ENCODE measurements around the gene NOL12.
"Not testable (repeated sequence)": the region's sequence is repeated elsewhere in the genome, so short reads cannot be mapped to it uniquely, and the experiment has no call there.

NOL12 gene

DNA sequence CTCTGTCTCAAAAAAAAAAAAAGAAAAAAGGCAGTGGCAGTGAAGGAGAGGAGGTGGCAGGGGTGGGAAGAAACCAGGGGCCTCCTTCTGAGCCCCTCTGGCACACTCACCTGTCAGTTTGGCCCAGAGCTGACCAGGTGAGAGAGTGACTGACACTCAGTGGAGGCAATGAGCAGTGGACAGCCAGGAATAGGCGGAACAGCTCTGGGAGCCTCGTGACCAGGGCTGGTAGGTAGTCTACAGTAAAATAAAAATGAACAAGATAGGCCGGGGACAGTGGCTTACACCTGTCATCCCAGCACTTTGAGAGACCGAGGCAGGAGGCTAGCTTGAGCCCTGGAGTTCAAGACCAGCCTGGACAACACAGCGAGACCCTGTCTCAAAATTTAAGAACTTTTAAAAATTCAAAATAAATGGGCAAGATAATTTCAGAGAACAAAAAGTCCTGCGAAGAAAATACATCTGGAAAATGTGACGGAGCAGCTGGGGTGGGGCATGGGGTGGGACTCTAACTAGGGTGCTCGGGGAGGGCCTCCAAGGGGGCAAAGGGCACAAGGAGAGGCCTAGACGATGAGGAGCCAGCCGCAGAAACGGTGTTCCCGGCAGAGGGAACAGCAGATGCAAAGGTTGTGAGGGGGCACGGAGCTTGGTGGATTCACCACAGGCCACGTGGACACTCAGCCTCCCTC lies 31.4 kb upstream of the NOL12 start:
- CTCF ChIA-PET: no interaction called here
- no peak for DNase-seq (ENCODE audit: low spot score)
- peak overlapping the region; percentile 24; the same call in 1 of the 2 replicates for H3K27ac ChIP-seq
- TF ChIP-seq, protein P1, sequence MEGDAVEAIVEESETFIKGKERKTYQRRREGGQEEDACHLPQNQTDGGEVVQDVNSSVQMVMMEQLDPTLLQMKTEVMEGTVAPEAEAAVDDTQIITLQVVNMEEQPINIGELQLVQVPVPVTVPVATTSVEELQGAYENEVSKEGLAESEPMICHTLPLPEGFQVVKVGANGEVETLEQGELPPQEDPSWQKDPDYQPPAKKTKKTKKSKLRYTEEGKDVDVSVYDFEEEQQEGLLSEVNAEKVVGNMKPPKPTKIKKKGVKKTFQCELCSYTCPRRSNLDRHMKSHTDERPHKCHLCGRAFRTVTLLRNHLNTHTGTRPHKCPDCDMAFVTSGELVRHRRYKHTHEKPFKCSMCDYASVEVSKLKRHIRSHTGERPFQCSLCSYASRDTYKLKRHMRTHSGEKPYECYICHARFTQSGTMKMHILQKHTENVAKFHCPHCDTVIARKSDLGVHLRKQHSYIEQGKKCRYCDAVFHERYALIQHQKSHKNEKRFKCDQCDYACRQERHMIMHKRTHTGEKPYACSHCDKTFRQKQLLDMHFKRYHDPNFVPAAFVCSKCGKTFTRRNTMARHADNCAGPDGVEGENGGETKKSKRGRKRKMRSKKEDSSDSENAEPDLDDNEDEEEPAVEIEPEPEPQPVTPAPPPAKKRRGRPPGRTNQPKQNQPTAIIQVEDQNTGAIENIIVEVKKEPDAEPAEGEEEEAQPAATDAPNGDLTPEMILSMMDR (conservative IDR thresholded peaks at IDR 0.05; ENCODE audit: low read depth): no peak
- POLR2A ChIA-PET (ENCODE audit: low non-redundant PET): no interaction called here

DNA sequence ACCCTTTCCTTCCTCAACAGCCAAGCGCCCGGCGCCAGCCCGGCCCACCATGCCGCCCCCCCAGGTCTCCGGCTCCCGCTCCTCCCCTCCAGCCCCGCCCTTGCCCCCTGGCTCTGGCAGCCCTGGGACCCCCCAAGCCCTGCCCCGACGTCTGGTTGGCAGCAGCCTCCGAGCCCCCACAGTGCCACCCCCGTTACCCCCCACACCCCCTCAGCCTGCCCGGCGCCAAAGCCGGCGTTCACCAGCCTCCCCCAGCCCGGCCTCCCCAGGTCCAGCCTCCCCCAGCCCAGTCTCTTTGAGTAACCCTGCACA lies 30.9 kb upstream of the NOL12 start:
- TF ChIP-seq, protein P1 (conservative IDR thresholded peaks at IDR 0.05; ENCODE audit: low read depth): no peak
- ChIA-PET CTCF (no interaction called here), POLR2A (ENCODE audit: low non-redundant PET) (no interaction called here)
- no peak overlapping the region for H3K27ac ChIP-seq
- no peak for DNase-seq (ENCODE audit: low spot score)

GRCh38 chr22:37656583-37656982 lies 29.6 kb upstream of the NOL12 start:
- POLR2A ChIA-PET (ENCODE audit: low non-redundant PET): not testable (repeated sequence)

DNA sequence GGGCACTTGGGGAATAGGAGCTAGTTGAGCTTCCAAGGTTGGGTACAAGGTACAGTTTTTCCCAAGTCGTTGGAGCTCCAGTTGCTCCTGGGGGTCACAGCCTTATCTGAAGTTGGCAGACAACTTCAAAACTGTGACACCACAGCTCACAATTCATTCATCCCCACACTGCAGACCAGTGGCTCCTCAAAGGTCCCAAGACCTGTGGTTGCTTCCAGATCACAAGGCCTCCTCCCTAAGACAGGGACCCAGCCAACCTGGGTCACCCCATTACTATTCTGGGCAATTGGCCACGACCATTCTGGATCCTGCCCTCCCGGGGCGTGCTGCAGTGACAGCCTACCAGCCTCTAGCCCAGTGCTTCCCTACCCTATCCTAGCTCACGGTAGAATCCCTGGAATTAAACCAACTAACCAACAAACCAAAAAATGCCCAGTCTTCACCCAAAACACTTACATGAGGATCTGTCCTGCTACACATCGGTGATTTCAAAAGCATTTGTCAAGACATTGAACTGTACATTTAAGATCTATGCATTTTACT lies 28.5 kb upstream of the NOL12 start:
- ChIA-PET CTCF (interaction anchor here (0.6 to 1.9 kb wide), 3 partner anchors 14 to 60 kb away, joined by 3 to 6 read pairs (median 3); no protein-coding TSS in a partner anchor), POLR2A (ENCODE audit: low non-redundant PET) (interaction anchor here (0.6 to 1.0 kb wide), 2 partner anchors 18 to 1133 kb away, joined by 3 to 6 read pairs; partner anchors contain the start of gene LGALS1)
- TF ChIP-seq, protein P1 (conservative IDR thresholded peaks at IDR 0.05; ENCODE audit: low read depth): no peak
- peak overlapping the region; percentile 80 for H3K27ac ChIP-seq
- DNase-seq (ENCODE audit: low spot score): no peak

More at GRCh38 chr22:37656583-37656982, 29.6 kb upstream of the NOL12 start:
- CTCF ChIA-PET; DNase-seq (ENCODE audit: low spot score): not testable (repeated sequence)
- H3K27ac ChIP-seq: peak overlapping the region; percentile 50

GRCh38 chr22:37658133-37659065 lies 27.7 kb upstream of the NOL12 start, which contains the start of gene PDXP:
Gene PDXP, plus strand, starts transcription at chr22:37658723. Its CDS starts 60 bp downstream, at chr22:37658783.
- TF ChIP-seq, protein P1 (conservative IDR thresholded peaks at IDR 0.05; ENCODE audit: low read depth): no peak
- ChIA-PET CTCF (interaction anchor here (0.6 to 1.9 kb wide), 2 partner anchors 15 to 342 kb away, joined by 3 to 6 read pairs; no protein-coding TSS in a partner anchor), POLR2A (ENCODE audit: low non-redundant PET) (interaction anchor here (0.8 to 1.0 kb wide), 2 partner anchors 17 to 76 kb away, joined by 3 read pairs; partner anchors contain the start of gene LGALS1)
- DNase-seq (ENCODE audit: low spot score): peak; percentile 97
- H3K27ac ChIP-seq: peak within 1 kb of the TSS; percentile 80

- ChIA-PET POLR2A (ENCODE audit: low non-redundant PET) (interaction anchor here (0.8 kb wide), 1 partner anchor 75 kb away, joined by 3 read pairs; no protein-coding TSS in a partner anchor), CTCF (interaction anchor here (1.9 kb wide), 1 partner anchor 16 kb away, joined by 6 read pairs; no protein-coding TSS in a partner anchor)
- peak overlapping the region; percentile 80 for H3K27ac ChIP-seq
- TF ChIP-seq, protein P1 (conservative IDR thresholded peaks at IDR 0.05; ENCODE audit: low read depth): no peak
- no peak for DNase-seq (ENCODE audit: low spot score)
Observed at GRCh38 chr22:37659066-37659896, 26.9 kb upstream of the NOL12 start.
